Naive thymus-derived CD4-positive, alpha-beta T cell (primary cell): ENCODE results near the gene SLC44A5. TPM values are rescaled to one million over a fixed set of nuclear protein-coding genes. Genes with fewer than 3 reads are reported as not detected.
A peak's percentile ranks its signal among the peaks of the same experiment; 100 is the strongest.
"Not testable (repeated sequence)": the region's sequence is repeated elsewhere in the genome, so short reads cannot be mapped to it uniquely, and the experiment has no call there.

ENCODE experiments used
- ATAC-seq: fragments of 150-1000 bp; cut with Tn5 transposase; 2 replicates; pipeline ENCODE4 v1.10.0; 2021; ENCODE audit warnings: mild to moderate bottlenecking, moderate library complexity
- CTCF ChIA-PET: fragments of 350-600 bp; sonication (Branson Sonifier 250); formaldehyde crosslinking; loops from one replicate; lab custom pipeline; 2021; ENCODE audit warnings: antibody characterized with exemption; lab: Charles Lee
- POLR2A ChIA-PET: fragments of 350-600 bp; sonication (Branson Sonifier 250); formaldehyde crosslinking; loops from one replicate; lab custom pipeline; 2021; ENCODE audit warnings: antibody characterized with exemption, inconsistent platforms; lab: Charles Lee
- DNase-seq, 9 donors: peaks; one replicate each; pipeline versions ENCODE4 v3.0.0 to v3.0.0-alpha.2; 2020 to 2022; ENCODE audit warnings: mixed read lengths in 1 of 9
- H3K27ac ChIP-seq: one replicate; pipeline ENCODE4 v1.7.0; 2013; ENCODE audit warnings: mild to moderate bottlenecking, low read depth, low read length, moderate library complexity
- H3K27me3 ChIP-seq, 2 donors: one replicate each; pipeline ENCODE4 v1.7.0; 2013; ENCODE audit warnings: low read length in 2 of 2, mild to moderate bottlenecking in 2 of 2, moderate library complexity in 2 of 2; ENCODE audit not compliant: control insufficient read depth in 2 of 2, insufficient read depth in 2 of 2
- H3K36me3 ChIP-seq, 3 experiments: 1 replicate in 2 of 3; 2 replicates in 1 of 3; pipeline ENCODE4 v1.7.0; 2013; ENCODE audit warnings: low read length in 3 of 3, mild to moderate bottlenecking in 3 of 3, moderate library complexity in 1 of 3; ENCODE audit not compliant: insufficient read depth in 3 of 3, control insufficient read depth in 2 of 3
- H3K4me1 ChIP-seq, 2 donors: one replicate each; pipeline ENCODE4 v1.7.0; 2013; ENCODE audit warnings: low read length in 2 of 2, mild to moderate bottlenecking in 2 of 2, moderate library complexity in 1 of 2; ENCODE audit not compliant: control insufficient read depth in 2 of 2, insufficient read depth in 2 of 2
- H3K4me3 ChIP-seq: 2 replicates; pipeline ENCODE4 v1.7.0; 2013; ENCODE audit warnings: mild to moderate bottlenecking, low read length
- H3K9me3 ChIP-seq, 3 experiments: 1 replicate in 2 of 3; 2 replicates in 1 of 3; pipeline ENCODE4 v1.7.0; 2013; ENCODE audit warnings: low read length in 3 of 3; ENCODE audit not compliant: control insufficient read depth in 2 of 3
- H3K27ac Mint-ChIP-seq, 9 donors: one replicate each; pipeline ENCODE4 v1.8.0; 2020 to 2022; ENCODE audit warnings: mixed read lengths in 9 of 9, mild to moderate bottlenecking in 8 of 9, moderate library complexity in 5 of 9, inconsistent platforms in 2 of 9
- H3K27me3 Mint-ChIP-seq, 5 donors: one replicate each; pipeline ENCODE4 v1.8.0; 2021 to 2022; ENCODE audit warnings: mixed read lengths in 5 of 5, mild to moderate bottlenecking in 1 of 5
- H3K36me3 Mint-ChIP-seq, 5 donors: one replicate each; pipeline ENCODE4 v1.8.0; 2020 to 2022; ENCODE audit warnings: mixed read lengths in 5 of 5, mild to moderate bottlenecking in 3 of 5, inconsistent platforms in 1 of 5
- H3K4me1 Mint-ChIP-seq, 7 donors: one replicate each; pipeline ENCODE4 v1.8.0; 2020 to 2022; ENCODE audit warnings: mixed read lengths in 7 of 7, mild to moderate bottlenecking in 3 of 7, inconsistent platforms in 1 of 7
- H3K4me3 Mint-ChIP-seq, 10 donors: one replicate each; pipeline ENCODE4 v1.8.0; 2020 to 2022; ENCODE audit warnings: mild to moderate bottlenecking in 10 of 10, mixed read lengths in 10 of 10, moderate library complexity in 6 of 10, inconsistent platforms in 2 of 10
- H3K9me3 Mint-ChIP-seq, 11 donors: one replicate each; pipeline ENCODE4 v1.8.0; 2020 to 2022; ENCODE audit warnings: mixed read lengths in 11 of 11, mild to moderate bottlenecking in 4 of 11, inconsistent platforms in 1 of 11, moderate library complexity in 1 of 11
- intact Hi-C, 2 donors: fragments of 100-400 bp; cut with micrococcal nuclease; formaldehyde crosslinking; loops; one replicate each; pipeline ENCODE4 v1.15.1; 2023
- polyA plus RNA-seq, 2 donors: library from polyadenylated mRNA; unstranded; fragments of 300-500 nt; fragmentation: Illumina TruSeq; gene quantifications; one replicate each; pipeline ENCODE4 v1.2.3, GENCODE V29; 2021
- total RNA-seq, 6 experiments: library from RNA in 5 of 6; stranded (reverse) in 5 of 6; gene quantifications; 1 replicate in 5 of 6; 2 replicates in 1 of 6; pipeline ENCODE4 v1.2.3 and lab custom pipeline; 2021 to 2026

Gene SLC44A5
- total and polyA plus RNA-seq, 7 experiments from 2014 or later: 0.92 to 6.0 (median 3.0) TPM; not detected in 3

- DNase-seq (peak in 5 of 9 donors; percentile 6 to 27 (median 11)), ATAC-seq (peak; percentile 44)
- no peaks in the 10 kb centered on the region for H3K36me3 ChIP-seq
- Mint-ChIP-seq H3K4me1 (no peaks in the 10 kb centered on the region), H3K36me3 (peaks cover 0 to 2% (median 0%) of the 10 kb centered on the region in 5 donors), H3K4me3 (no peak overlapping the region), H3K27me3 (peaks cover 0 to 3% (median 0%) of the 10 kb centered on the region in 5 donors), H3K27ac (peak overlapping the region in 1 of 9 donors; percentile 12), H3K9me3 (peaks cover 0 to 6% (median 0%) of the 10 kb centered on the region in 11 donors)
- no peaks in the 10 kb centered on the region for H3K27me3 ChIP-seq
- no peak overlapping the region for H3K4me3 ChIP-seq
- CTCF ChIA-PET: interaction anchor here (0.8 to 2.5 kb wide), 6 partner anchors 11 to 494 kb away, joined by 3 to 11 read pairs (median 4); no protein-coding TSS in a partner anchor
- intact Hi-C loops: loop anchor here (1.0 to 2.0 kb wide), 3 partner anchors 109 to 367 kb away; no protein-coding TSS in a partner anchor
- H3K4me1 ChIP-seq: no peaks in the 10 kb centered on the region
- H3K27ac ChIP-seq: no peak overlapping the region
- no peaks in the 10 kb centered on the region for H3K9me3 ChIP-seq
- POLR2A ChIA-PET: no interaction called here
Measured at GRCh38 chr1:75265792-75266191, 345.1 kb downstream of the SLC44A5 start.

GRCh38 chr1:75264112-75264511 is 346.8 kb downstream of the SLC44A5 start:
- H3K9me3 Mint-ChIP-seq: peaks cover 0 to 6% (median 1%) of the 10 kb centered on the region in 11 donors
- H3K36me3 ChIP-seq: no peaks in the 10 kb centered on the region
- CTCF ChIA-PET: interaction anchor here (0.7 kb wide), 1 partner anchor 550 kb away, joined by 3 read pairs; no protein-coding TSS in a partner anchor
- H3K27me3 ChIP-seq: no peaks in the 10 kb centered on the region
- DNase-seq: no peak
- H3K4me3 ChIP-seq: no peak overlapping the region
- no peaks in the 10 kb centered on the region for H3K9me3 ChIP-seq
- H3K27me3 Mint-ChIP-seq: peaks cover 0 to 6% (median 0%) of the 10 kb centered on the region in 5 donors
- no peaks in the 10 kb centered on the region for H3K4me1 Mint-ChIP-seq
- H3K27ac ChIP-seq: no peak overlapping the region
- H3K4me1 ChIP-seq: no peaks in the 10 kb centered on the region
- POLR2A ChIA-PET: no interaction called here
- no peak for ATAC-seq
- peaks cover 0 to 5% (median 0%) of the 10 kb centered on the region in 5 donors for H3K36me3 Mint-ChIP-seq
- no peak overlapping the region for H3K4me3 Mint-ChIP-seq
- H3K27ac Mint-ChIP-seq: no peak overlapping the region
- intact Hi-C loops: loop anchor here in 1 of 2 donors (2.0 kb wide), 1 partner anchor 111 kb away; no protein-coding TSS in a partner anchor

- POLR2A ChIA-PET, H3K27me3 ChIP-seq, H3K36me3 Mint-ChIP-seq, H3K27me3 Mint-ChIP-seq, H3K4me3 Mint-ChIP-seq, ATAC-seq, H3K4me3 ChIP-seq, H3K4me1 ChIP-seq, H3K9me3 Mint-ChIP-seq, H3K4me1 Mint-ChIP-seq, CTCF ChIA-PET, H3K27ac ChIP-seq, H3K36me3 ChIP-seq, H3K9me3 ChIP-seq, H3K27ac Mint-ChIP-seq, DNase-seq: not testable (repeated sequence)
- intact Hi-C loops: loop anchor here in 1 of 2 donors (2.0 kb wide), 1 partner anchor 111 kb away; no protein-coding TSS in a partner anchor
Measured at GRCh38 chr1:75263616-75264015, 347.3 kb downstream of the SLC44A5 start.

GRCh38 chr1:75261946-75262345 is 349.0 kb downstream of the SLC44A5 start:
- H3K27ac ChIP-seq, H3K27me3 Mint-ChIP-seq, H3K4me1 Mint-ChIP-seq, H3K27me3 ChIP-seq, H3K9me3 ChIP-seq, H3K36me3 ChIP-seq, ATAC-seq, H3K27ac Mint-ChIP-seq, H3K4me3 ChIP-seq, H3K4me1 ChIP-seq, intact Hi-C loops, POLR2A ChIA-PET, DNase-seq, H3K4me3 Mint-ChIP-seq, H3K9me3 Mint-ChIP-seq, CTCF ChIA-PET, H3K36me3 Mint-ChIP-seq: not testable (repeated sequence)

DNA sequence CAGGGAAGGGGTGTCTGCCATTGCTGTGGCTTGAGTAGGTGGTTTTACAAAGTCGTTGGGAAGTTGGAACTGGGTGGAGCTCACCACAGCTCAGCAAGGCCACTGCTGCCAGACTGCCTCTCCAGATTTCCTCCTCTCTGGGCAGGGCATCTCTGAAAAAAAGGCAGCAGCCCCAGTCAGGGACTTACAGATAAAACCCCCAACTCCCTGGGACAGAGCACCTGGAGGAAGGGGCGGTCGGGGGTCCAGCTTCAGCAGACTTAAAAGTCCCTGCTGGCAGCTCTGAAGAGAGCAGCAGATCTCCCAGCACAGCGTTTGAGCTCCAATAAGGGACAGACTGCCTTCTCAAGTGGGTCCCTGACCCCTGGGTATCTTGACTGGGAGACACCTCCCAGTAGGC is 352.6 kb downstream of the SLC44A5 start:
- POLR2A ChIA-PET: no interaction called here
- Mint-ChIP-seq H3K27ac (no peak overlapping the region), H3K4me3 (no peak overlapping the region), H3K27me3 (peaks cover 0 to 21% (median 0%) of the 10 kb centered on the region in 5 donors), H3K36me3 (peaks cover 0 to 5% (median 0%) of the 10 kb centered on the region in 5 donors), H3K4me1 (no peaks in the 10 kb centered on the region), H3K9me3 (peaks cover 0 to 6% (median 1%) of the 10 kb centered on the region in 11 donors)
- no peak for DNase-seq
- Histone ChIP-seq H3K9me3 (no peaks in the 10 kb centered on the region), H3K36me3 (no peaks in the 10 kb centered on the region), H3K4me3 (no peak overlapping the region), H3K27ac (no peak overlapping the region), H3K4me1 (no peaks in the 10 kb centered on the region), H3K27me3 (no peaks in the 10 kb centered on the region)
- no peak for ATAC-seq
- intact Hi-C loops: no loop called here
- CTCF ChIA-PET: no interaction called here

- H3K36me3 ChIP-seq: no peaks in the 10 kb centered on the region
- no peak overlapping the region for H3K4me3 Mint-ChIP-seq
- no peaks in the 10 kb centered on the region for H3K4me1 ChIP-seq
- H3K9me3 Mint-ChIP-seq: peaks cover 0 to 6% (median 0%) of the 10 kb centered on the region in 11 donors
- CTCF ChIA-PET: no interaction called here
- DNase-seq (no peak), ATAC-seq (no peak)
- intact Hi-C loops: no loop called here
- H3K9me3 ChIP-seq: no peaks in the 10 kb centered on the region
- no peak overlapping the region for H3K4me3 ChIP-seq
- no peak overlapping the region for H3K27ac Mint-ChIP-seq
- POLR2A ChIA-PET: no interaction called here
- H3K36me3 Mint-ChIP-seq: peaks cover 0 to 5% (median 0%) of the 10 kb centered on the region in 5 donors
- H3K27ac ChIP-seq: no peak overlapping the region
- no peaks in the 10 kb centered on the region for H3K27me3 ChIP-seq
- peaks cover 0 to 21% (median 0%) of the 10 kb centered on the region in 5 donors for H3K27me3 Mint-ChIP-seq
- H3K4me1 Mint-ChIP-seq: no peaks in the 10 kb centered on the region
Measured at GRCh38 chr1:75257424-75257823, 353.5 kb downstream of the SLC44A5 start.

DNA sequence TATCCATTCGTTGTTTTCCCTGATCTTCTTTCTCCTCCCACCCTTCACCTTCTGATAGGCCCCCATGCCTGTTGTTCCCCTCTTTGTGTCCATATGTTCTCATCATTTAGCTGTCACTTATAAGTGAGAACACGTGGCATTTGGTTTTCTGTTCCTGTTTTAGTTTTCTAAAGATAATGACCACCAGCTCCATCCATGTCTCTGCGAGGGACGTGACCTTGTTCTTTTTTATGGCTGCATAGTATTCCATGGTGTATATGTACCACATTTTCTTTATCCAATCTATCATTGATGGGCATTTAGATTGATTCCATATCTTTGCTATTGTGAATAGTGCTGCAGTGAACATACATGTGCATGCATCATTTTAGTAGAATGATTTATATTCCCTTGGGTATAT is 360.8 kb downstream of the SLC44A5 start:
- ATAC-seq, H3K4me3 Mint-ChIP-seq, H3K36me3 Mint-ChIP-seq, H3K36me3 ChIP-seq, intact Hi-C loops, H3K4me1 ChIP-seq, H3K4me1 Mint-ChIP-seq, H3K27me3 ChIP-seq, DNase-seq, H3K27ac ChIP-seq, H3K4me3 ChIP-seq, H3K27ac Mint-ChIP-seq, POLR2A ChIA-PET, H3K27me3 Mint-ChIP-seq, CTCF ChIA-PET, H3K9me3 Mint-ChIP-seq, H3K9me3 ChIP-seq: not testable (repeated sequence)
